H1 (cell line): ENCODE results near the gene ADAMTS16. TPM values are rescaled to one million over a fixed set of nuclear protein-coding genes. Genes with fewer than 3 reads are reported as not detected.

Experiments used
- CTCF ChIA-PET: fragments of 300-600 bp; sonication (Branson Sonifier 250); formaldehyde crosslinking; loops from one replicate; lab custom pipeline; 2021; ENCODE audit not compliant: partially characterized antibody; lab: Charles Lee
- POLR2A ChIA-PET: fragments of 300-600 bp; sonication (Branson Sonifier 250); formaldehyde crosslinking; loops from one replicate; lab custom pipeline; 2021; ENCODE audit warnings: inconsistent platforms; ENCODE audit not compliant: partially characterized antibody; lab: Charles Lee
- DNase-seq, 2 experiments: peaks; one replicate each; pipeline versions ENCODE4 v3.0.0 to v3.0.0-alpha.2; 2010 to 2022; ENCODE audit warnings: low spot score in 2 of 2, low read depth in 1 of 2, mixed read lengths in 1 of 2
- FAIRE-seq: peaks from 2 replicates; lab custom pipeline; 2011; peaks lifted over from hg19 to GRCh38; lab: Jason Lieb, UNC
- H2AFZ ChIP-seq: 2 replicates; pipeline ENCODE4 v1.8.1; 2012; ENCODE audit warnings: low read length, inconsistent platforms
- H2AK5ac ChIP-seq: 2 replicates; pipeline ENCODE4 v1.6.1; 2013; ENCODE audit warnings: low read depth, low read length
- H2BK120ac ChIP-seq: replicated peaks from 2 replicates; pipeline ENCODE3; 2013; ENCODE audit warnings: low read depth, low read length, inconsistent platforms
- H2BK12ac ChIP-seq: 2 replicates; pipeline ENCODE4 v1.6.1; 2013; ENCODE audit warnings: low read depth, low read length
- H2BK15ac ChIP-seq: 2 replicates; pipeline ENCODE4 v1.6.1; 2013; ENCODE audit warnings: low read length
- H2BK20ac ChIP-seq: 2 replicates; pipeline ENCODE4 v1.6.1; 2013; ENCODE audit warnings: low read length
- H2BK5ac ChIP-seq: 2 replicates; pipeline ENCODE4 v1.6.1; 2013; ENCODE audit warnings: low read depth, low read length
- H3K14ac ChIP-seq: 2 replicates; pipeline ENCODE4 v1.6.1; 2013; ENCODE audit warnings: inconsistent platforms; ENCODE audit not compliant: insufficient read length
- H3K18ac ChIP-seq: 2 replicates; pipeline ENCODE4 v1.6.1; 2013; ENCODE audit warnings: low read length; ENCODE audit errors: extremely low read depth
- H3K23ac ChIP-seq: 2 replicates; pipeline ENCODE4 v1.6.1; 2013; ENCODE audit warnings: inconsistent platforms; ENCODE audit not compliant: insufficient read length
- H3K23me2 ChIP-seq: 2 replicates; pipeline ENCODE4 v1.6.1; 2013; ENCODE audit warnings: low read depth, low read length
- H3K27ac ChIP-seq: 2 replicates; pipeline ENCODE4 v1.6.1; 2011; ENCODE audit warnings: low read depth, low read length, inconsistent platforms
- H3K27me3 ChIP-seq, 4 experiments: replicated peaks in 1 of 4; 1 replicate in 1 of 4; 2 replicates in 3 of 4; pipeline versions ENCODE4 v1.6.1 to v1.8.1; 2011 to 2013; ENCODE audit warnings: low read length in 3 of 4, mild to moderate bottlenecking in 3 of 4, inconsistent platforms in 2 of 4, mixed read lengths in 2 of 4, moderate library complexity in 1 of 4; ENCODE audit not compliant: control insufficient read depth in 3 of 4, insufficient read depth in 3 of 4; ENCODE audit errors: extremely low read depth in 1 of 4
- H3K36me3 ChIP-seq, 4 experiments: 2 replicates each; pipeline versions ENCODE4 v1.6.1 to v1.8.1; 2011 to 2013; ENCODE audit warnings: mild to moderate bottlenecking in 4 of 4, low read length in 3 of 4, moderate library complexity in 2 of 4, control low read depth in 1 of 4, inconsistent platforms in 1 of 4; ENCODE audit not compliant: insufficient read depth in 4 of 4, control insufficient read depth in 2 of 4
- H3K4ac ChIP-seq: replicated peaks from 2 replicates; pipeline ENCODE3; 2013; ENCODE audit warnings: low read length, low read depth, mixed read lengths, inconsistent platforms; ENCODE audit not compliant: insufficient read length
- H3K4me1 ChIP-seq, 4 experiments: replicated peaks in 1 of 4; 1 replicate in 1 of 4; 2 replicates in 3 of 4; pipeline versions ENCODE4 v1.6.1 to v1.8.1; 2011 to 2013; ENCODE audit warnings: low read length in 3 of 4, inconsistent platforms in 2 of 4, mixed read lengths in 1 of 4; ENCODE audit not compliant: insufficient read depth in 4 of 4, control insufficient read depth in 3 of 4
- H3K4me2 ChIP-seq, 2 experiments: 2 replicates each; pipeline versions ENCODE4 v1.6.1 to v1.8.1; 2011 to 2013; ENCODE audit warnings: low read depth in 2 of 2, low read length in 2 of 2, control low read depth in 1 of 2, inconsistent platforms in 1 of 2, mild to moderate bottlenecking in 1 of 2; ENCODE audit not compliant: insufficient read depth in 1 of 2
- H3K4me3 ChIP-seq, 4 experiments: fragments of 200-600, 300-600 bp in 1 of 4; sonication (generic), shearing (Covaris generic), sonication (Bioruptor Twin) in 1 of 4; 2 replicates each; pipeline versions ENCODE4 v1.5.1 to v1.8.1; 2011 to 2016; ENCODE audit warnings: low read length in 4 of 4, low read depth in 3 of 4, control low read depth in 2 of 4, inconsistent platforms in 2 of 4, mild to moderate bottlenecking in 2 of 4, mixed read lengths in 1 of 4, moderate library complexity in 1 of 4; ENCODE audit not compliant: insufficient read depth in 2 of 4; ENCODE audit errors: extremely low read depth in 1 of 4
- H3K56ac ChIP-seq: replicated peaks from 2 replicates; pipeline ENCODE3; 2013; ENCODE audit warnings: low read depth, mild to moderate bottlenecking, mixed read lengths, low read length, inconsistent platforms; ENCODE audit not compliant: insufficient read length
- H3K79me1 ChIP-seq: 2 replicates; pipeline ENCODE4 v1.6.1; 2013; ENCODE audit warnings: low read depth, low read length, control low read depth
- H3K79me2 ChIP-seq, 2 experiments: 2 replicates each; pipeline versions ENCODE4 v1.6.1 to v1.8.1; 2012 to 2013; ENCODE audit warnings: low read length in 2 of 2, mild to moderate bottlenecking in 2 of 2, inconsistent platforms in 1 of 2; ENCODE audit not compliant: insufficient read depth in 2 of 2, control insufficient read depth in 1 of 2
- H3K9ac ChIP-seq, 4 experiments: replicated peaks in 1 of 4; 1 replicate in 1 of 4; 2 replicates in 3 of 4; pipeline versions ENCODE4 v1.6.1 to v1.8.1; 2011 to 2013; ENCODE audit warnings: low read depth in 3 of 4, low read length in 3 of 4, control low read depth in 2 of 4, mild to moderate bottlenecking in 2 of 4, moderate library complexity in 2 of 4, inconsistent platforms in 1 of 4; ENCODE audit errors: extremely low read depth in 1 of 4
- H3K9me3 ChIP-seq, 2 experiments: 2 replicates each; pipeline versions ENCODE4 v1.6.1 to v1.8.1; 2012 to 2013; ENCODE audit warnings: mild to moderate bottlenecking in 2 of 2, moderate library complexity in 2 of 2, control low read depth in 1 of 2, inconsistent platforms in 1 of 2, low read depth in 1 of 2, low read length in 1 of 2, mixed read lengths in 1 of 2; ENCODE audit not compliant: insufficient read depth in 2 of 2
- H4K20me1 ChIP-seq, 2 experiments: replicated peaks in 1 of 2; 2 replicates each; pipeline versions ENCODE3 to v1.8.1; 2011 to 2013; ENCODE audit warnings: inconsistent platforms in 2 of 2, low read length in 2 of 2, mild to moderate bottlenecking in 1 of 2; ENCODE audit not compliant: insufficient read depth in 2 of 2, control insufficient read depth in 1 of 2
- H4K5ac ChIP-seq: 2 replicates; pipeline ENCODE4 v1.6.1; 2013; ENCODE audit warnings: low read length, low read depth, mixed read lengths, inconsistent platforms; ENCODE audit not compliant: insufficient read length
- H4K8ac ChIP-seq: 2 replicates; pipeline ENCODE4 v1.8.0; 2013; ENCODE audit warnings: mild to moderate bottlenecking, moderate library complexity, low read length, inconsistent platforms; ENCODE audit not compliant: insufficient read depth; ENCODE audit errors: extremely low read depth
- H4K91ac ChIP-seq: replicated peaks from 2 replicates; pipeline ENCODE3; 2013; ENCODE audit warnings: low read length, mixed read lengths, inconsistent platforms; ENCODE audit not compliant: insufficient read length
- CBX5 ChIP-seq: fragments of 300-800, 300-1000 bp; sonication (generic); IDR thresholded peaks from 2 replicates; pipeline ENCODE4 v1.7.1; 2016; ENCODE audit warnings: antibody characterized with exemption, low read length, low read depth
- POU5F1 ChIP-seq: IDR thresholded peaks from 2 replicates; pipeline ENCODE4 v1.6.1; 2011; ENCODE audit warnings: low read depth, mild to moderate bottlenecking, low read length, moderate library complexity
- TAF1 ChIP-seq: IDR thresholded peaks from 2 replicates; pipeline ENCODE4 v1.6.1; 2011; ENCODE audit warnings: mild to moderate bottlenecking, low read depth, low read length
- WGBS, 2 experiments: shearing (Covaris generic) in 1 of 2; methylation state at CpG; one replicate each; pipeline versions ENCODE4 v1.1.6 to v1.1.7; 2013 to 2015; ENCODE audit warnings: low lambda C conversion rate in 2 of 2, mixed read lengths in 2 of 2, inconsistent platforms in 1 of 2, low coverage in 1 of 2, missing lambda C conversion rate in 1 of 2; ENCODE audit not compliant: insufficient replicate concordance in 2 of 2, insufficient coverage in 1 of 2, insufficient read length in 1 of 2; ENCODE audit errors: extremely low coverage in 1 of 2, missing lambda C conversion rate in 1 of 2; 5-methylcytosine and 5-hydroxymethylcytosine counted together
- polyA plus RNA-seq, 7 experiments: library from polyadenylated mRNA; depleted of rRNA in 3 of 7; stranded (reverse) in 5 of 7; unstranded in 2 of 7; fragments of >200 nt in 5 of 7; fragments of 200-250 nt in 2 of 7; gene quantifications; 1 replicate in 5 of 7; 2 replicates in 1 of 7; 4 replicates in 1 of 7; pipeline versions ENCODE4 v1.2.1 to v1.2.3, GENCODE V29; 2011 to 2013; ENCODE audit warnings: missing spikeins in 2 of 7, mixed read lengths in 2 of 7
- total RNA-seq: library from RNA; stranded (reverse); fragmentation: NEBNext Ultra II Directional; extraction: Animal tissue kit (Norgen Biotek cat#: 25700); gene quantifications from 2 replicates; pipeline ENCODE4 v1.2.1, GENCODE V29; 2021

The ADAMTS16 gene
- total and polyA plus RNA-seq, 2 of the 8 experiments (the other 6 are each of a cell fraction or from before 2014, with no cell fraction given) = 3.7 to 16.0 TPM

DNA sequence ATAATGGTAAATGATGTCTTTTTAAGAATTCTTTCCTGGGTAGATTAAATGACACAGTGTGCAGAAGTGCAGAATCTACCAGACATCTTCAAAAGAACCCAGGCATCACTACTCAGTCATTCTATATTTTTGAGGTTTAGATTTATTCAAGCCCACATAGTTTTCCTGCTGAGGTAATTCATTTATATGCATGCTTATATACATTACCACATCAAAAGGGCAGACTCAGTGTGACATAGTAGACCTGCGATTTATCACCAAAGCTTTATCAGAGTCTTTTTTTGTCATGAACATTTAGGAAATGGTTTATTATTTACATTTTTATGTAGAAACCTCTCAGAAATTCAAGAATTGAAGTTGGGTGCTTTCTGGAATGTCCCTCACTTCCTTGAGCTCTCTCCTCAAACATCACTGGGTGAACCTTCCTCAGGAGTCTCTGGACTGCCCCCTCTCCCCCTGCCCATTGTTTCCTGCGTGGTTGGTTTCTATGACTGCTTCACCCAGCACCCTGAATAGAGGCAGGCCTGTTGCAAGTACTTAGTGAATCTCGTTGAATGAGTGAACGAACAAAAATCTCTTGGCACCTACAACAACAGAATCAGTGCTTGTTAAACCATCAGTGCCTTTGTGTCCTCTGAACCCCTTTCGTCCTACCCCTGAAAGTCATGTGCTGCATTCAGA lies 42.5 kb downstream of the ADAMTS16 start:
- peak overlapping the region in 2 of 4 experiments; percentile 21 to 25; a peak in 3 of 7 replicates for H3K9ac ChIP-seq
- no peaks in the 10 kb centered on the region for H3K79me2 ChIP-seq
- H3K23ac ChIP-seq = no peak overlapping the region
- peak overlapping the region; percentile 9 for H3K56ac ChIP-seq
- peaks cover 23 to 39% (median 30%) of the 10 kb centered on the region in 4 experiments for H3K4me1 ChIP-seq
- peak overlapping the region; percentile 94 for H2BK120ac ChIP-seq
- no peak overlapping the region for H4K8ac ChIP-seq
- no peaks in the 10 kb centered on the region for H4K20me1 ChIP-seq
- peak overlapping the region; percentile 75; the same call in 1 of the 2 replicates for H3K27ac ChIP-seq
- no peaks in the 10 kb centered on the region for H3K36me3 ChIP-seq
- POLR2A ChIA-PET = interaction anchor here (0.8 to 5.1 kb wide), 10 partner anchors 10 to 240 kb away, joined by 3 to 25 read pairs (median 4); partner anchors contain the start of gene ICE1
- peak overlapping the region; percentile 89 for H3K18ac ChIP-seq
- WGBS, 2 experiments = 9% methylated on average over 5 of the region's 5 CpGs; no CpG with 5 or more reads in 1 of the 2 experiments
- no peaks in the 10 kb centered on the region for H3K23me2 ChIP-seq
- no peaks in the 10 kb centered on the region for H3K27me3 ChIP-seq
- H3K14ac ChIP-seq = no peak overlapping the region
- TF ChIP-seq TAF1 (0 out of 2 replicates have a peak, but pooled peaks have one; percentile 28), POU5F1 (0 out of 2 replicates have a peak, but pooled peaks have one; percentile 20), CBX5 (no peak)
- FAIRE-seq (peak; percentile 62), DNase-seq (no peak)
- no peaks in the 10 kb centered on the region for H3K9me3 ChIP-seq
- CTCF ChIA-PET = interaction anchor here (0.8 to 1.2 kb wide), 2 partner anchors 76 to 314 kb away, joined by 3 read pairs; no protein-coding TSS in a partner anchor
- H2BK5ac ChIP-seq = peak overlapping the region; percentile 99
- no peak overlapping the region; the same call in 1 of the 2 replicates for H2BK15ac ChIP-seq
- H3K4me3 ChIP-seq = peak overlapping the region in 3 of 4 experiments; percentile 8 to 43 (median 19); a peak in 4 of 8 replicates
- H2AFZ ChIP-seq = no peak overlapping the region
- peak overlapping the region; percentile 100 for H4K91ac ChIP-seq
- H2BK12ac ChIP-seq = peak overlapping the region; percentile 95; the same call in 1 of the 2 replicates
- H3K4me2 ChIP-seq = peak overlapping the region; percentile 73 to 77
- H2AK5ac ChIP-seq = peak overlapping the region; percentile 97; the same call in 1 of the 2 replicates
- H2BK20ac ChIP-seq = peak overlapping the region; percentile 73; the same call in 1 of the 2 replicates
- H4K5ac ChIP-seq = peak overlapping the region; percentile 79
- H3K4ac ChIP-seq = peak overlapping the region; percentile 69
- H3K79me1 ChIP-seq = no peaks in the 10 kb centered on the region; the same call in 1 of the 2 replicates
